Mononuclear cell (primary cell): ENCODE measurements around the gene EPHB2. TPM values are rescaled to one million over a fixed set of nuclear protein-coding genes. Genes with fewer than 3 reads are reported as not detected.

Experiments used
- H3K27me3 ChIP-seq: 2 replicates; pipeline ENCODE4 v1.6.0; 2011; ENCODE audit warnings: low read length, control low read depth; ENCODE audit not compliant: insufficient read depth
- H3K4me1 ChIP-seq: 2 replicates; pipeline ENCODE4 v1.5.1; 2011; ENCODE audit warnings: mild to moderate bottlenecking, low read length, control low read depth; ENCODE audit not compliant: insufficient read depth
- H3K4me3 ChIP-seq: 2 replicates; pipeline ENCODE4 v1.5.1; 2011; ENCODE audit warnings: mild to moderate bottlenecking, low read length, moderate library complexity
- H3K9me3 ChIP-seq: 2 replicates; pipeline ENCODE4 v1.5.1; 2011; ENCODE audit warnings: low read depth, mild to moderate bottlenecking, control low read depth, low read length
- total RNA-seq: library from RNA; depleted of rRNA; stranded (reverse); fragments of >200 nt; gene quantifications from one replicate; pipeline ENCODE4 v1.2.3, GENCODE V29; 2012

The EPHB2 gene
- total RNA-seq, 1 donor: 1.0 TPM

GRCh38 chr1:22913421-22914141 lies 202.9 kb downstream of the EPHB2 start:
- Histone ChIP-seq H3K27me3 (no peaks in the 10 kb centered on the region), H3K9me3 (no peaks in the 10 kb centered on the region), H3K4me1 (no peaks in the 10 kb centered on the region), H3K4me3 (no peak overlapping the region)

GRCh38 chr1:22914156-22914555 lies 203.5 kb downstream of the EPHB2 start:
- Histone ChIP-seq H3K9me3 (no peaks in the 10 kb centered on the region), H3K27me3 (no peaks in the 10 kb centered on the region), H3K4me1 (no peaks in the 10 kb centered on the region), H3K4me3 (no peak overlapping the region)

GRCh38 chr1:22914633-22915217 lies 204.1 kb downstream of the EPHB2 start:
- Histone ChIP-seq H3K4me1 (no peaks in the 10 kb centered on the region), H3K4me3 (no peak overlapping the region), H3K9me3 (no peaks in the 10 kb centered on the region), H3K27me3 (no peaks in the 10 kb centered on the region)

GRCh38 chr1:22915231-22915630 lies 204.6 kb downstream of the EPHB2 start:
- no peak overlapping the region for H3K4me3 ChIP-seq
- no peaks in the 10 kb centered on the region for H3K9me3 ChIP-seq
- no peaks in the 10 kb centered on the region for H3K27me3 ChIP-seq
- no peaks in the 10 kb centered on the region for H3K4me1 ChIP-seq

GRCh38 chr1:22915816-22916470 lies 205.3 kb downstream of the EPHB2 start:
- Histone ChIP-seq H3K27me3 (no peaks in the 10 kb centered on the region), H3K4me3 (no peak overlapping the region), H3K4me1 (no peaks in the 10 kb centered on the region), H3K9me3 (no peaks in the 10 kb centered on the region)

- H3K4me1 ChIP-seq: no peaks in the 10 kb centered on the region
- no peak overlapping the region for H3K4me3 ChIP-seq
- no peaks in the 10 kb centered on the region for H3K27me3 ChIP-seq
- H3K9me3 ChIP-seq: no peaks in the 10 kb centered on the region
Observed at GRCh38 chr1:22916471-22916820, 205.8 kb downstream of the EPHB2 start.

GRCh38 chr1:22917989-22918388 lies 207.3 kb downstream of the EPHB2 start:
- no peaks in the 10 kb centered on the region for H3K4me1 ChIP-seq
- H3K27me3 ChIP-seq: no peaks in the 10 kb centered on the region
- H3K9me3 ChIP-seq: no peaks in the 10 kb centered on the region
- H3K4me3 ChIP-seq: no peak overlapping the region

- H3K9me3 ChIP-seq: no peaks in the 10 kb centered on the region
Observed at GRCh38 chr1:22918644-22919043, 208.0 kb downstream of the EPHB2 start.

GRCh38 chr1:22919341-22920025 lies 208.8 kb downstream of the EPHB2 start:
- Histone ChIP-seq H3K27me3 (no peaks in the 10 kb centered on the region), H3K4me3 (no peak overlapping the region), H3K4me1 (no peaks in the 10 kb centered on the region), H3K9me3 (no peaks in the 10 kb centered on the region)

More at GRCh38 chr1:22918644-22919043, 208.0 kb downstream of the EPHB2 start:
- Histone ChIP-seq H3K27me3 (no peaks in the 10 kb centered on the region), H3K4me1 (no peaks in the 10 kb centered on the region), H3K4me3 (no peak overlapping the region)

- no peak overlapping the region for H3K4me3 ChIP-seq
- H3K27me3 ChIP-seq: no peaks in the 10 kb centered on the region
- H3K9me3 ChIP-seq: no peaks in the 10 kb centered on the region
- no peaks in the 10 kb centered on the region for H3K4me1 ChIP-seq
Observed at GRCh38 chr1:22920026-22920733, 209.5 kb downstream of the EPHB2 start.

- Histone ChIP-seq H3K4me3 (no peak overlapping the region), H3K4me1 (no peaks in the 10 kb centered on the region), H3K9me3 (no peaks in the 10 kb centered on the region), H3K27me3 (no peaks in the 10 kb centered on the region)
Observed at GRCh38 chr1:22920734-22921451, 210.3 kb downstream of the EPHB2 start.

GRCh38 chr1:22921452-22922126 lies 210.9 kb downstream of the EPHB2 start:
- Histone ChIP-seq H3K4me1 (no peaks in the 10 kb centered on the region), H3K4me3 (no peak overlapping the region), H3K27me3 (no peaks in the 10 kb centered on the region), H3K9me3 (no peaks in the 10 kb centered on the region)

GRCh38 chr1:22922640-22923039 lies 212.0 kb downstream of the EPHB2 start:
- H3K27me3 ChIP-seq: no peaks in the 10 kb centered on the region
- H3K9me3 ChIP-seq: no peaks in the 10 kb centered on the region
- H3K4me1 ChIP-seq: no peaks in the 10 kb centered on the region
- no peak overlapping the region for H3K4me3 ChIP-seq

GRCh38 chr1:22925111-22925510 lies 214.5 kb downstream of the EPHB2 start:
- Histone ChIP-seq H3K4me3 (no peak overlapping the region), H3K27me3 (no peaks in the 10 kb centered on the region), H3K9me3 (no peaks in the 10 kb centered on the region), H3K4me1 (no peaks in the 10 kb centered on the region)
